SK-N-MC (cell line): ENCODE results near the gene ABL1.
"Not testable (repeated sequence)": the region's sequence is repeated elsewhere in the genome, so short reads cannot be mapped to it uniquely, and the experiment has no call there.

Experiments used
- DNase-seq: peaks from one replicate; pipeline ENCODE4 v3.0.0-alpha.2; 2011; ENCODE audit warnings: low read depth, low spot score
- H3K27ac ChIP-seq: fragments of 200-600 bp; sonication (generic); 2 replicates; pipeline ENCODE4 v1.5.1; 2016; ENCODE audit warnings: mixed run types
- H3K36me3 ChIP-seq: fragments of 200-600 bp; sonication (generic); 2 replicates; pipeline ENCODE4 v1.6.1; 2017; ENCODE audit warnings: antibody characterized with exemption, low read length, mixed read lengths; ENCODE audit not compliant: insufficient read depth
- H3K4me3 ChIP-seq: fragments of 200-600 bp; sonication (generic); 2 replicates; pipeline ENCODE4 v1.5.1; 2016
- H3K9ac ChIP-seq: fragments of 200-600 bp; sonication (generic); 2 replicates; pipeline ENCODE4 v1.8.0; 2017; ENCODE audit warnings: mixed run types, mixed read lengths; ENCODE audit not compliant: insufficient read length
- H3K9me3 ChIP-seq: fragments of 200-600 bp; sonication (generic); 2 replicates; pipeline ENCODE4 v1.6.1; 2017; ENCODE audit warnings: low read depth, mild to moderate bottlenecking, antibody characterized with exemption, low read length, moderate library complexity, mixed read lengths
- EZH2 ChIP-seq: fragments of 200-600 bp; sonication (generic); IDR thresholded peaks from one replicate; pipeline ENCODE4 v1.6.1; 2017; ENCODE audit warnings: antibody characterized with exemption
- FOXP2 ChIP-seq: optimal IDR thresholded peaks from 2 replicates; pipeline ENCODE3; 2011; ENCODE audit warnings: mild to moderate bottlenecking, moderate library complexity; ENCODE audit not compliant: insufficient read depth; ENCODE audit errors: extremely low read length, control extremely low read depth
- POLR2AphosphoS5 ChIP-seq: IDR thresholded peaks from 2 replicates; pipeline ENCODE4 v1.6.1; 2012; ENCODE audit warnings: mild to moderate bottlenecking, low read depth, low read length, borderline replicate concordance

The ABL1 gene

DNA sequence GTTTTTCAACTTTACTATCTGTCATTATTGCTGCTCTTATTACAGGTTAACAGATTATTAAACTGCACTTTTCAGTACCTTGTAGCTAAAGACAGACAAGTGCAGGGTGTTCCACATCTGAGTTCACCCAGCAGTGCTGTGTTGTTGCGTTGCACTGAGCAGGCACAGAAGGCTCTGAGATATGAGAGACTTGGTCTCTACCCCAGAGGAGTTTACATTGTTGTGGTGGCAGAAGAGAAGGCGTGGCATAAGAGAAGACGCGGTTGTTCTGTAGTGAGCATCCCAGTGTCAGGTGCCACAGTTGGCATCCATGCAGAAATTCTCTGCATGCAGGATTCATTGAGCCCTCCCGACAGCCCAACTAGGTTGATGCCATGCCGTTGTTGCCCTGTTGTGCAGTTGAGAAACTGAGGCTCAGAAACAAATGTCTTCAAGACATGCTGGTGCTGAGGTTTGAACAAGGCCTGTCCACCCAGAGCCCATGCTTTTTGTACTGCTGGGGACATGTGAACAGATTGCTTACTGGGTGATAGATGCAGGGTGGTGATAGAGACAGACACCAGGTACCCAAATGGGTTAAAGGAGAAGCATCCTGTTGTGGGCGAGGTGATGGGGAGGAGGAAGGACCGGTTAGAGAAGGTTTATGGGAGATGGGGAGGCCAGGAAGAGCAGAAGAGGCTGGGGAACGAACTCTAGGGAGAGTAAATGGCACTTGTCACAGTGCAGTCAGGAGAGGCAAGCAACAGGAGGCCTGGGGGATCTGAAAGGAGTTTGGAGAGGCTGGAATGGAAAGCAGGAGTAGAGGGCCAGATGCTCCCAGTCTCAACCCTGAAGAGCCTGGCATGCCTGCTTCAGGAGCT lies 8.2 kb downstream of the ABL1 start:
- H3K27ac ChIP-seq: peak overlapping the region; percentile 60; the same call in 1 of the 2 replicates

DNA sequence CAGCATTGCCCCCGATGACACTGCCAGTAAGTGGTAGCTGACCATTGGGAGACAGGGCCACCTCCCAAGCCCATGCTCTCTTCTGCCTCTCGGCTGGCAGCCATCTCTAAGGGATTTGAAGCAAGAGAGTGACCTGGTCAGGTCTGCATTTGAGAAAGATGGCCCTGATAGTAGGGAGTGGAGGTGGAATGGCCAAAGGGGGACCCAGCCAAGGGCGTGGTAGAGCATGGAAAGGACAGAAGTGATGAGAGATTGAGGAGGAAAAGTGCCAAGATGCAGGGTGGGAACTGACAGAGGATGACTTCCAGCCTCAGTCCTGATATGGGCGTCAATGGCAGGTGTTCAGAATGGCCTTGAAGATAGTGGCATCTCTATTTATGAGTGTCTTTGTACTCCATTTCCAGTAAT lies 9.0 kb downstream of the ABL1 start:
- H3K9me3 ChIP-seq: no peaks in the 10 kb centered on the region
- no peaks in the 10 kb centered on the region for H3K36me3 ChIP-seq
- no peak for TF ChIP-seq EZH2
- TF ChIP-seq FOXP2: no peak
- TF ChIP-seq POLR2AphosphoS5: no peak
- H3K27ac ChIP-seq: no peak overlapping the region
- no peak overlapping the region for H3K9ac ChIP-seq
- no peak overlapping the region for H3K4me3 ChIP-seq
- no peak for DNase-seq

More for the DNA sequence above, 8.2 kb downstream of the ABL1 start:
- Histone ChIP-seq H3K9ac (no peak overlapping the region), H3K9me3 (no peaks in the 10 kb centered on the region), H3K36me3 (no peaks in the 10 kb centered on the region), H3K4me3 (no peak overlapping the region)
- no peak for DNase-seq
- TF ChIP-seq EZH2: no peak
- TF ChIP-seq POLR2AphosphoS5: no peak
- no peak for TF ChIP-seq FOXP2

GRCh38 chr9:130845254-130845653 lies 10.2 kb downstream of the ABL1 start:
- TF ChIP-seq EZH2 (no peak), FOXP2 (no peak)
- Histone ChIP-seq H3K9ac (peak overlapping the region; percentile 44), H3K9me3 (no peaks in the 10 kb centered on the region), H3K4me3 (peak overlapping the region; percentile 54), H3K36me3 (no peaks in the 10 kb centered on the region), H3K27ac (peak overlapping the region; percentile 97)
- no peak for DNase-seq

DNA sequence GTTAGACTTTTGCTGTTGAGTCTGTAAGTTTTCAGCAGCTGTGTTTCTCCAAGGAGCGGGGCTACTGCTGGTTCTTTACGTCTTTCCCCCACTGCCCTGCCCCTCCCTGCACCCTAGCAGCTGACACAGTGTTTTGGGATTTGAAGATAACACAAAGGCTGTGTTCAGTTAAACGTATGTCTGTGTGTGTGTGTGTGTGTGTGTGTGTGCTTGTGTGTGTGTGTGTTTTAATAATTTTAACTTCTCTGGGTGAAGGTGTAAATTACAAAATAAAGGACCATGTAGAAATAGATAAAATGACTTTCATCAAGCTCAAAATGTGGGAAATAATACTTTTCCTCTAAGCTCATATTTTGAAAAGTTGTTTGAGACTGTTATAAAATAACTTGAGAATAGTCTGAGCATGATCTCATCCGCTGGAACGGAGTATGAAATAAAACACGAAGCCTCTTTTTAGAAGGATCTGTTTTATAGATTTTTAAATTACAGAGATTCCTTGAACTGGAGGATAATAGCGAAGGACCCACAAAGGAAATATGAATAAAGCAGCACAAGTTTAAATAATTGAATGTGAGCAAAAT lies 10.9 kb downstream of the ABL1 start:
- Histone ChIP-seq H3K36me3 (no peaks in the 10 kb centered on the region), H3K9ac (peak overlapping the region; percentile 44), H3K27ac (peak overlapping the region; percentile 97), H3K4me3 (peak overlapping the region; percentile 54), H3K9me3 (no peaks in the 10 kb centered on the region)
- no peak for DNase-seq
- TF ChIP-seq POLR2AphosphoS5 (no peak), FOXP2 (no peak), EZH2 (no peak)

- H3K36me3 ChIP-seq: no peaks in the 10 kb centered on the region
- no peak for DNase-seq
- H3K27ac ChIP-seq: peak overlapping the region; percentile 97
- H3K9ac ChIP-seq: peak overlapping the region; percentile 44
- H3K4me3 ChIP-seq: peak overlapping the region; percentile 54
- no peak for TF ChIP-seq POLR2AphosphoS5
- no peak for TF ChIP-seq FOXP2
- no peak for TF ChIP-seq EZH2
- no peaks in the 10 kb centered on the region for H3K9me3 ChIP-seq
Observed at GRCh38 chr9:130846487-130847305, 11.6 kb downstream of the ABL1 start.

GRCh38 chr9:130847306-130848217 lies 12.5 kb downstream of the ABL1 start:
- DNase-seq: peak; percentile 75
- no peaks in the 10 kb centered on the region for H3K9me3 ChIP-seq
- peak overlapping the region; percentile 97 for H3K27ac ChIP-seq
- TF ChIP-seq FOXP2 (no peak), EZH2 (no peak), POLR2AphosphoS5 (no peak)
- peak overlapping the region; percentile 44 for H3K9ac ChIP-seq
- no peaks in the 10 kb centered on the region; the same call in 1 of the 2 replicates for H3K36me3 ChIP-seq
- peak overlapping the region; percentile 54 for H3K4me3 ChIP-seq

GRCh38 chr9:130848514-130848913 lies 13.5 kb downstream of the ABL1 start:
- H3K27ac ChIP-seq: peak overlapping the region; percentile 97
- not testable (repeated sequence) for H3K9me3 ChIP-seq, H3K4me3 ChIP-seq, H3K36me3 ChIP-seq, DNase-seq, H3K9ac ChIP-seq

- no peak for TF ChIP-seq POLR2AphosphoS5
- TF ChIP-seq FOXP2: no peak
- TF ChIP-seq EZH2: no peak
- Histone ChIP-seq H3K27ac (0 out of 2 replicates have a peak overlapping the region, but pooled peaks have one; percentile 7), H3K9me3 (no peaks in the 10 kb centered on the region)
Observed at GRCh38 chr9:130849356-130849755, 14.3 kb downstream of the ABL1 start.

More at GRCh38 chr9:130849356-130849755, 14.3 kb downstream of the ABL1 start:
- Histone ChIP-seq H3K4me3 (no peak overlapping the region), H3K36me3 (peaks cover 10% of the 10 kb centered on the region), H3K9ac (no peak overlapping the region)
- DNase-seq: no peak
